GM12878 (cell line): ENCODE measurements around the gene ADAMTSL4. TPM values are rescaled to one million over a fixed set of nuclear protein-coding genes. Genes with fewer than 3 reads are reported as not detected.

Source experiments
- ATF2 ChIP-seq: IDR thresholded peaks from 2 replicates; pipeline ENCODE4 v1.6.1; 2012; ENCODE audit warnings: low read length, inconsistent platforms
- BCL11A ChIP-seq: IDR thresholded peaks from 2 replicates; pipeline ENCODE4 v1.6.1; 2011; ENCODE audit warnings: low read depth, low read length
- CBFB ChIP-seq: IDR thresholded peaks from 2 replicates; pipeline ENCODE4 v1.6.1; 2016; ENCODE audit warnings: antibody characterized with exemption, low read depth
- CBX5 ChIP-seq: sonication (generic); IDR thresholded peaks from 2 replicates; pipeline ENCODE4 v1.6.1; 2016; ENCODE audit warnings: low read depth, moderate library complexity, mild to moderate bottlenecking, inconsistent platforms
- CHD1 ChIP-seq: IDR thresholded peaks from 2 replicates; pipeline ENCODE4 v1.6.1; 2012; ENCODE audit warnings: low read depth, low read length, improper control_type of control experiment
- DPF2 ChIP-seq: fragments of 450-650 bp; IDR thresholded peaks from 2 replicates; pipeline ENCODE4 v1.6.1; 2017; ENCODE audit warnings: mild to moderate bottlenecking
- EED ChIP-seq: sonication (generic); IDR thresholded peaks from 2 replicates; pipeline ENCODE4 v1.6.1; 2016; ENCODE audit warnings: antibody characterized with exemption, low read depth
- ELK1 ChIP-seq: IDR thresholded peaks from 2 replicates; pipeline ENCODE4 v1.6.1; 2012; ENCODE audit warnings: low read depth, low read length, improper control_type of control experiment
- FOXK2 ChIP-seq: fragments of 450-650 bp; IDR thresholded peaks from 2 replicates; pipeline ENCODE4 v1.6.1; 2017; ENCODE audit warnings: mild to moderate bottlenecking, moderate library complexity
- IKZF1 ChIP-seq: fragments of 450-650 bp; conservative IDR thresholded peaks from 2 replicates; pipeline ENCODE4 v1.6.1; 2017; ENCODE audit warnings: antibody characterized with exemption, mild to moderate bottlenecking
- IKZF2 ChIP-seq, 2 experiments: fragments of 450-650 bp; IDR thresholded peaks; 2 replicates each; pipeline ENCODE4 v1.6.1; 2017; ENCODE audit warnings: mild to moderate bottlenecking in 2 of 2, moderate library complexity in 2 of 2
- JUNB ChIP-seq: IDR thresholded peaks from 2 replicates; pipeline ENCODE4 v1.6.1; 2016; ENCODE audit warnings: antibody characterized with exemption, mild to moderate bottlenecking
- KDM1A ChIP-seq: fragments of 200-600 bp; sonication (generic); IDR thresholded peaks from 2 replicates; pipeline ENCODE4 v1.6.1; 2016; ENCODE audit warnings: borderline replicate concordance
- MEF2B ChIP-seq: fragments of 450-650 bp; IDR thresholded peaks from 2 replicates; pipeline ENCODE4 v1.6.1; 2018; ENCODE audit warnings: mild to moderate bottlenecking, moderate library complexity; ENCODE audit not compliant: partially characterized antibody, poor library complexity, severe bottlenecking
- NR2C2 ChIP-seq: IDR thresholded peaks from 2 replicates; pipeline ENCODE4 v1.6.1; 2011; ENCODE audit warnings: borderline replicate concordance, low read depth; ENCODE audit not compliant: control insufficient read depth, insufficient read length
- PAX5 ChIP-seq: IDR thresholded peaks from 2 replicates; pipeline ENCODE4 v1.6.1; 2011; ENCODE audit warnings: low read depth, low read length, borderline replicate concordance
- POLR2AphosphoS5 ChIP-seq: IDR thresholded peaks from 2 replicates; pipeline ENCODE4 v1.6.1; 2011; ENCODE audit warnings: mild to moderate bottlenecking, low read length, inconsistent platforms
- SP1 ChIP-seq: IDR thresholded peaks from one replicate; pipeline ENCODE4 v1.6.1; 2011; ENCODE audit warnings: low read depth, low read length
- STAT3 ChIP-seq: IDR thresholded peaks from 2 replicates; pipeline ENCODE4 v1.6.1; 2011; ENCODE audit warnings: low read depth, low read length, improper control_type of control experiment
- SUPT20H ChIP-seq: IDR thresholded peaks from 2 replicates; pipeline ENCODE4 v1.6.1; 2011; ENCODE audit warnings: low read depth, mild to moderate bottlenecking, low read length, moderate library complexity, borderline replicate concordance; ENCODE audit not compliant: control insufficient read depth
- TCF12 ChIP-seq: IDR thresholded peaks from 2 replicates; pipeline ENCODE4 v1.6.1; 2011; ENCODE audit warnings: low read depth, mild to moderate bottlenecking, low read length
- TCF7 ChIP-seq: IDR thresholded peaks from 2 replicates; pipeline ENCODE4 v1.6.1; 2014; ENCODE audit warnings: antibody characterized with exemption, borderline replicate concordance
- ZBED1 ChIP-seq: IDR thresholded peaks from 2 replicates; pipeline ENCODE4 v1.6.1; 2016; ENCODE audit warnings: borderline replicate concordance
- ZNF217 ChIP-seq: fragments of 450-650 bp; IDR thresholded peaks from 2 replicates; pipeline ENCODE4 v1.6.1; 2017; ENCODE audit warnings: antibody characterized with exemption, mild to moderate bottlenecking
- ZNF384 ChIP-seq: IDR thresholded peaks from 2 replicates; pipeline ENCODE4 v1.6.1; 2012; ENCODE audit warnings: low read depth, mild to moderate bottlenecking, low read length, improper control_type of control experiment, borderline replicate concordance
- polyA plus RNA-seq, 11 experiments: library from polyadenylated mRNA; depleted of rRNA in 4 of 11; unstranded in 6 of 11; stranded (reverse) in 5 of 11; fragments of >200 nt; fragmentation: Nextera tagmentation in 4 of 11; fragmentation: Illumina TruSeq in 1 of 11; extraction: Ambion mirVana in 4 of 11; extraction: Trizol in 1 of 11; gene quantifications; 1 replicate in 1 of 11; 2 replicates in 10 of 11; pipeline versions ENCODE4 v1.2.1 to v1.2.3, GENCODE V29; 2011 to 2016; ENCODE audit warnings: inconsistent platforms in 2 of 11, missing spikeins in 2 of 11, low read depth in 1 of 11
- total RNA-seq, 4 experiments: library from RNA; depleted of rRNA in 3 of 4; stranded (reverse); fragments of >200 nt in 3 of 4; fragmentation: Illumina TruSeq in 1 of 4; extraction: Trizol in 1 of 4; gene quantifications; 2 replicates each; pipeline versions ENCODE4 v1.2.1 to v1.2.3, GENCODE V29; 2013 to 2021
- TF ChIP-seq, protein P1 (sequence below): IDR thresholded peaks from 2 replicates; pipeline ENCODE4 v1.6.1; 2011; ENCODE audit warnings: borderline replicate concordance, low read depth, mild to moderate bottlenecking, moderate library complexity, low read length; ENCODE audit not compliant: insufficient read depth, poor library complexity, severe bottlenecking
- TF ChIP-seq, protein P2 (sequence below): fragments of 450-650 bp; IDR thresholded peaks from 2 replicates; pipeline ENCODE4 v1.6.1; 2016; ENCODE audit warnings: mild to moderate bottlenecking

ADAMTSL4 gene
- total and polyA plus RNA-seq, 10 of the 15 experiments (the other 5 are each of a cell fraction or from before 2014, with no cell fraction given): 0.04 to 0.15 (median 0.05) TPM; not detected in 5

- TF ChIP-seq EED: peak; percentile 74
- TF ChIP-seq MEF2B: peak; percentile 73
- TF ChIP-seq PAX5: peak; percentile 59; the same call in 1 of the 2 replicates
- peak; percentile 59; the same call in 1 of the 2 replicates for TF ChIP-seq ZBED1
- no peak for TF ChIP-seq ZNF217
- no peak for TF ChIP-seq SUPT20H
- peak; percentile 92 to 94; a peak in 2 of 4 replicates for TF ChIP-seq IKZF2 (IDR thresholded peaks at IDR 0.05)
- TF ChIP-seq, protein P1, sequence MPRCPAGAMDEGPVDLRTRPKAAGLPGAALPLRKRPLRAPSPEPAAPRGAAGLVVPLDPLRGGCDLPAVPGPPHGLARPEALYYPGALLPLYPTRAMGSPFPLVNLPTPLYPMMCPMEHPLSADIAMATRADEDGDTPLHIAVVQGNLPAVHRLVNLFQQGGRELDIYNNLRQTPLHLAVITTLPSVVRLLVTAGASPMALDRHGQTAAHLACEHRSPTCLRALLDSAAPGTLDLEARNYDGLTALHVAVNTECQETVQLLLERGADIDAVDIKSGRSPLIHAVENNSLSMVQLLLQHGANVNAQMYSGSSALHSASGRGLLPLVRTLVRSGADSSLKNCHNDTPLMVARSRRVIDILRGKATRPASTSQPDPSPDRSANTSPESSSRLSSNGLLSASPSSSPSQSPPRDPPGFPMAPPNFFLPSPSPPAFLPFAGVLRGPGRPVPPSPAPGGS: peak; percentile 42
- peak; percentile 59; the same call in 1 of the 2 replicates for TF ChIP-seq CBFB
- TF ChIP-seq TCF12: 0 out of 2 replicates have a peak, but pooled peaks have one; percentile 42
- 0 out of 2 replicates have a peak, but pooled peaks have one; percentile 33 for TF ChIP-seq BCL11A
- no peak for TF ChIP-seq NR2C2
- TF ChIP-seq SP1: peak; percentile 40
- no peak; the same call in none of the 2 replicates for TF ChIP-seq FOXK2
- peak; percentile 86; the same call in 1 of the 2 replicates for TF ChIP-seq IKZF1
- peak; percentile 82; the same call in 1 of the 2 replicates for TF ChIP-seq STAT3
- peak; percentile 90 for TF ChIP-seq ZNF384
- no peak for TF ChIP-seq CHD1
- 0 out of 2 replicates have a peak, but pooled peaks have one; percentile 15 for TF ChIP-seq POLR2AphosphoS5
- no peak for TF ChIP-seq CBX5
- no peak for TF ChIP-seq ELK1
- TF ChIP-seq KDM1A: no peak
- peak; percentile 92 for TF ChIP-seq JUNB
- TF ChIP-seq DPF2: no peak
- peak; percentile 84 for TF ChIP-seq TCF7
- no peak for TF ChIP-seq ATF2
- TF ChIP-seq, protein P2, sequence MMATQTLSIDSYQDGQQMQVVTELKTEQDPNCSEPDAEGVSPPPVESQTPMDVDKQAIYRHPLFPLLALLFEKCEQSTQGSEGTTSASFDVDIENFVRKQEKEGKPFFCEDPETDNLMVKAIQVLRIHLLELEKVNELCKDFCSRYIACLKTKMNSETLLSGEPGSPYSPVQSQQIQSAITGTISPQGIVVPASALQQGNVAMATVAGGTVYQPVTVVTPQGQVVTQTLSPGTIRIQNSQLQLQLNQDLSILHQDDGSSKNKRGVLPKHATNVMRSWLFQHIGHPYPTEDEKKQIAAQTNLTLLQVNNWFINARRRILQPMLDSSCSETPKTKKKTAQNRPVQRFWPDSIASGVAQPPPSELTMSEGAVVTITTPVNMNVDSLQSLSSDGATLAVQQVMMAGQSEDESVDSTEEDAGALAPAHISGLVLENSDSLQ: 0 out of 2 replicates have a peak, but pooled peaks have one; percentile 15
Measured at GRCh38 chr1:150567341-150567716, 18.1 kb downstream of the ADAMTSL4 start (continued).
